Lower lobe of right lung (tissue), 2 donors: ENCODE data around the gene RUNDC3A. TPM values are rescaled to one million over a fixed set of nuclear protein-coding genes. Genes with fewer than 3 reads are reported as not detected.
A peak's percentile ranks its signal among the peaks of the same experiment; 100 is the strongest.
"Not testable (repeated sequence)": the region's sequence is repeated elsewhere in the genome, so short reads cannot be mapped to it uniquely, and the experiment has no call there.

Experiments
- ATAC-seq, 2 donors: fragments of 200-7000 bp; cut with Tn5 transposase; one replicate each; pipeline ENCODE4 v1.9.1; 2020 to 2022; ENCODE audit warnings: mild to moderate bottlenecking in 2 of 2, moderate library complexity in 2 of 2
- DNase-seq: peaks from one replicate; pipeline ENCODE4 v3.0.0-alpha.2; 2020
- H3K27ac ChIP-seq: fragments of 200-600 bp; one replicate; pipeline ENCODE4 v1.8.0; 2022
- H3K27me3 ChIP-seq: fragments of 200-600 bp; one replicate; pipeline ENCODE4 v1.8.0; 2022; ENCODE audit warnings: low read depth
- H3K36me3 ChIP-seq: fragments of 200-600 bp; one replicate; pipeline ENCODE4 v1.8.0; 2022; ENCODE audit warnings: mild to moderate bottlenecking
- H3K4me1 ChIP-seq: fragments of 200-600 bp; one replicate; pipeline ENCODE4 v1.8.0; 2022
- H3K4me3 ChIP-seq: fragments of 200-600 bp; one replicate; pipeline ENCODE4 v1.8.0; 2022; ENCODE audit warnings: mild to moderate bottlenecking
- H3K9me3 ChIP-seq: fragments of 200-600 bp; one replicate; pipeline ENCODE4 v1.8.0; 2022
- CTCF ChIP-seq: fragments of 200-600 bp; IDR thresholded peaks from one replicate; pipeline ENCODE4 v1.8.0; 2022; ENCODE audit warnings: antibody characterized with exemption, mild to moderate bottlenecking
- intact Hi-C: fragments of 100-400 bp; cut with DNase I; formaldehyde crosslinking; loops from one replicate; pipeline ENCODE4 v1.11.0; 2022
- total RNA-seq: library from RNA; stranded (reverse); fragmentation: NEBNext Ultra II Directional; extraction: Animal tissue kit (Norgen Biotek cat#: 25700); gene quantifications from one replicate; pipeline ENCODE4 v1.2.1, GENCODE V29; 2021
- donor health status: DM: no; HTN: yes; CAD: no; lungs with severe emphysema.

The RUNDC3A gene
- total RNA-seq, 1 donor from 2014 or later = 0.38 TPM

GRCh38 chr17:44334727-44335126 lies 26.3 kb downstream of the RUNDC3A start:
- H3K27ac ChIP-seq = peak overlapping the region; percentile 6
- no peaks in the 10 kb centered on the region for H3K27me3 ChIP-seq
- H3K36me3 ChIP-seq = no peaks in the 10 kb centered on the region
- H3K9me3 ChIP-seq = no peaks in the 10 kb centered on the region
- intact Hi-C loops = no loop called here
- ATAC-seq = no peak
- no peak overlapping the region for H3K4me3 ChIP-seq
- no peak for TF ChIP-seq CTCF
- DNase-seq = no peak
- H3K4me1 ChIP-seq = peaks cover 38% of the 10 kb centered on the region

GRCh38 chr17:44335564-44335963 lies 27.2 kb downstream of the RUNDC3A start:
- no peak overlapping the region for H3K4me3 ChIP-seq
- H3K27me3 ChIP-seq = no peaks in the 10 kb centered on the region
- ATAC-seq (peak in 1 of 2 donors; percentile 56), DNase-seq (no peak)
- no peaks in the 10 kb centered on the region for H3K36me3 ChIP-seq
- intact Hi-C loops = no loop called here
- peaks cover 38% of the 10 kb centered on the region for H3K4me1 ChIP-seq
- TF ChIP-seq CTCF = no peak
- peak overlapping the region; percentile 6 for H3K27ac ChIP-seq
- H3K9me3 ChIP-seq = no peaks in the 10 kb centered on the region

GRCh38 chr17:44335968-44336367 lies 27.6 kb downstream of the RUNDC3A start:
- H3K9me3 ChIP-seq = no peaks in the 10 kb centered on the region
- no peak overlapping the region for H3K4me3 ChIP-seq
- ATAC-seq (no peak), DNase-seq (no peak)
- no peak for TF ChIP-seq CTCF
- H3K4me1 ChIP-seq = peaks cover 36% of the 10 kb centered on the region
- intact Hi-C loops = no loop called here
- no peaks in the 10 kb centered on the region for H3K36me3 ChIP-seq
- H3K27me3 ChIP-seq = no peaks in the 10 kb centered on the region
- no peak overlapping the region for H3K27ac ChIP-seq

- Histone ChIP-seq H3K9me3 (no peaks in the 10 kb centered on the region), H3K27ac (no peak overlapping the region), H3K4me1 (peaks cover 20% of the 10 kb centered on the region), H3K27me3 (no peaks in the 10 kb centered on the region), H3K36me3 (no peaks in the 10 kb centered on the region), H3K4me3 (no peak overlapping the region)
- DNase-seq (no peak), ATAC-seq (peak; percentile 61 to 66)
- no peak for TF ChIP-seq CTCF
- intact Hi-C loops = no loop called here
Observed at GRCh38 chr17:44338702-44339101, 30.3 kb downstream of the RUNDC3A start.

- not testable (repeated sequence) for H3K36me3 ChIP-seq, H3K9me3 ChIP-seq, H3K4me3 ChIP-seq, H3K27me3 ChIP-seq, ATAC-seq, H3K27ac ChIP-seq, DNase-seq
- intact Hi-C loops = loop anchor here (10.0 kb wide), 1 partner anchor 126 kb away; the partner anchor contains the start of gene UBTF
- H3K4me1 ChIP-seq = peaks cover 16% of the 10 kb centered on the region
Observed at GRCh38 chr17:44340553-44340952, 32.2 kb downstream of the RUNDC3A start.

GRCh38 chr17:44343510-44344209 lies 35.3 kb downstream of the RUNDC3A start:
- no peak for ATAC-seq
- no peaks in the 10 kb centered on the region for H3K27me3 ChIP-seq
- H3K27ac ChIP-seq = no peak overlapping the region
- H3K4me3 ChIP-seq = no peak overlapping the region
- intact Hi-C loops = loop anchor here (10.0 kb wide), 1 partner anchor 129 kb away; the partner anchor contains the start of gene UBTF
- peaks cover 36% of the 10 kb centered on the region for H3K4me1 ChIP-seq
- H3K36me3 ChIP-seq = no peaks in the 10 kb centered on the region
- DNase-seq = no peak
- no peaks in the 10 kb centered on the region for H3K9me3 ChIP-seq
- TF ChIP-seq CTCF = no peak
